H1 (cell line): ENCODE results near the gene LRG1. TPM values are rescaled to one million over a fixed set of nuclear protein-coding genes. Genes with fewer than 3 reads are reported as not detected.

Experiments used
- EP300 ChIP-seq, 2 experiments: IDR thresholded peaks; 1 replicate in 1 of 2; 2 replicates in 1 of 2; pipeline ENCODE4 v1.6.1; 2011 to 2012; ENCODE audit warnings: low read depth in 2 of 2, low read length in 2 of 2, mild to moderate bottlenecking in 2 of 2, borderline replicate concordance in 1 of 2, inconsistent platforms in 1 of 2, moderate library complexity in 1 of 2
- polyA plus RNA-seq, 7 experiments: library from polyadenylated mRNA; depleted of rRNA in 3 of 7; stranded (reverse) in 5 of 7; unstranded in 2 of 7; fragments of >200 nt in 5 of 7; fragments of 200-250 nt in 2 of 7; gene quantifications; 1 replicate in 5 of 7; 2 replicates in 1 of 7; 4 replicates in 1 of 7; pipeline versions ENCODE4 v1.2.1 to v1.2.3, GENCODE V29; 2011 to 2013; ENCODE audit warnings: missing spikeins in 2 of 7, mixed read lengths in 2 of 7
- total RNA-seq: library from RNA; stranded (reverse); fragmentation: NEBNext Ultra II Directional; extraction: Animal tissue kit (Norgen Biotek cat#: 25700); gene quantifications from 2 replicates; pipeline ENCODE4 v1.2.1, GENCODE V29; 2021

Gene LRG1
- total and polyA plus RNA-seq, 2 of the 8 experiments (the other 6 are each of a cell fraction or from before 2014, with no cell fraction given): 0.48 to 0.79 TPM

- no peak for TF ChIP-seq EP300 (IDR thresholded peaks at IDR 0.05; ENCODE audit: borderline replicate concordance in 1 of 2, low read depth in 2 of 2, low read length in 2 of 2)
These were observed 30.6 kb upstream of the LRG1 start (continued) for GRCh38 chr19:4570402-4570801.
